ENCODE measurements around the gene PRPS1L1. TPM values are rescaled to one million over a fixed set of nuclear protein-coding genes. Genes with fewer than 3 reads are reported as not detected.

The PRPS1L1 gene
- polyA plus RNA-seq, 1 of the 3 experiments (the other 2 are of a cell fraction), result not detected

DNA sequence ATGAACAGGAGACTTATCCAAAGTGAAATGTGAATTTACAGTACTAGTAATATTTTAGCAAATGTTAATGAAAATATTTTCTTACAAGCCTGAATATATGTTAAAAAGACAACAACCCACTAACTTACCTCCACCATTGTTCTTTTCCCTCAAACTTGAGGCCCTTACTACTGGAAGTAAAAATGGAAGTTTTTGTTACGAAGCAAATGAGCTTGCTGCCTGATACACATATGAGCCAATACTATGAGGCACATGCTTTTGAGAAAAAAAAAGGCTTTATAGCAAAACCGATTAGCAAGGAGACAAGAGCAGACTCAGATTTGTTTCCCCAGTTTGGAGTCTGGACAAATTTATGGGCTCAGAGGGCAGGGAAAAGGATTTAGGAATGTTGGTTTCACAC lies 29.0 kb downstream of the PRPS1L1 start (continued):
- TF ChIP-seq PBX3 (IDR thresholded peaks at IDR 0.05) (no peak), RFX5 (IDR thresholded peaks at IDR 0.05; ENCODE audit: low read length) (no peak), CTCF (IDR thresholded peaks at IDR 0.05) (no peak), RCOR1 (IDR thresholded peaks at IDR 0.05; ENCODE audit: low read length) (no peak), ELF1 (IDR thresholded peaks at IDR 0.05) (no peak)
- TF ChIP-seq, protein P1, sequence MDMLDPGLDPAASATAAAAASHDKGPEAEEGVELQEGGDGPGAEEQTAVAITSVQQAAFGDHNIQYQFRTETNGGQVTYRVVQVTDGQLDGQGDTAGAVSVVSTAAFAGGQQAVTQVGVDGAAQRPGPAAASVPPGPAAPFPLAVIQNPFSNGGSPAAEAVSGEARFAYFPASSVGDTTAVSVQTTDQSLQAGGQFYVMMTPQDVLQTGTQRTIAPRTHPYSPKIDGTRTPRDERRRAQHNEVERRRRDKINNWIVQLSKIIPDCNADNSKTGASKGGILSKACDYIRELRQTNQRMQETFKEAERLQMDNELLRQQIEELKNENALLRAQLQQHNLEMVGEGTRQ (IDR thresholded peaks at IDR 0.05; ENCODE audit: borderline replicate concordance, low read depth, low read length), result no peak

GRCh38 chr7:17996442-17997223 lies 31.0 kb downstream of the PRPS1L1 start:
- POLR2A ChIA-PET, result no interaction called here
- Histone ChIP-seq H3K27ac (ENCODE audit: low read depth in 2 of 2, low read length in 1 of 2) (no peak overlapping the region), H3K4me1 (ENCODE audit: control insufficient read depth in 1 of 2, insufficient read depth in 2 of 2, low read depth in 1 of 2, low read length in 1 of 2) (no peaks in the 10 kb centered on the region), H3K9me2 (no peaks in the 10 kb centered on the region), H3K4me2 (no peak overlapping the region), H3F3A (replicated peaks; ENCODE audit: insufficient read depth) (no peaks in the 10 kb centered on the region), H4K20me1 (ENCODE audit: insufficient read depth) (no peaks in the 10 kb centered on the region), H3K4me3 (ENCODE audit: low read depth in 2 of 2, low read length in 1 of 2) (no peak overlapping the region), H3K79me2 (ENCODE audit: insufficient read depth) (no peaks in the 10 kb centered on the region), H3K9ac (no peak overlapping the region), H2AFZ (ENCODE audit: low read depth) (no peak overlapping the region), H3K9me3 (peaks cover 4% of the 10 kb centered on the region; the same call in 1 of the 2 replicates), H3K27me3 (ENCODE audit: insufficient read depth) (peaks cover 12% of the 10 kb centered on the region; the same call in 1 of the 2 replicates), H3K36me3 (replicated peaks in 1 of 2; ENCODE audit: control insufficient read depth in 1 of 2, insufficient read depth in 2 of 2, low read length in 1 of 2) (no peaks in the 10 kb centered on the region)
- no peak for DNase-seq
- WGBS (ENCODE audit: low lambda C conversion rate), result 0% methylated on average over 1 of the region's 1 CpG
- CTCF ChIA-PET, result interaction anchor here (1.2 kb wide), 1 partner anchor 227 kb away, joined by 3 read pairs; no protein-coding TSS in a partner anchor
- TF ChIP-seq RAD21 (IDR thresholded peaks at IDR 0.05; ENCODE audit: low read length), result no peak
- no peak for TF ChIP-seq GABPA (IDR thresholded peaks at IDR 0.05; ENCODE audit: low read depth)
- no peak for TF ChIP-seq TCF12 (IDR thresholded peaks at IDR 0.05)
- TF ChIP-seq, protein P2, sequence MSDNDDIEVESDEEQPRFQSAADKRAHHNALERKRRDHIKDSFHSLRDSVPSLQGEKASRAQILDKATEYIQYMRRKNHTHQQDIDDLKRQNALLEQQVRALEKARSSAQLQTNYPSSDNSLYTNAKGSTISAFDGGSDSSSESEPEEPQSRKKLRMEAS (IDR thresholded peaks at IDR 0.05; ENCODE audit: low read depth), result no peak
- no peak for TF ChIP-seq EZH2phosphoT487 (IDR thresholded peaks at IDR 0.05; ENCODE audit: borderline replicate concordance, low read depth)
- no peak for TF ChIP-seq NRF1 (IDR thresholded peaks at IDR 0.05; ENCODE audit: low read depth, low read length)
- no peak for TF ChIP-seq USF1 (IDR thresholded peaks at IDR 0.05; ENCODE audit: borderline replicate concordance, low read depth)
- no peak for TF ChIP-seq ZBTB33 (IDR thresholded peaks at IDR 0.05; ENCODE audit: borderline replicate concordance, low read depth)
- no peak for TF ChIP-seq NFIC (IDR thresholded peaks at IDR 0.05; ENCODE audit: borderline replicate concordance)
- no peak for TF ChIP-seq FOXM1 (IDR thresholded peaks at IDR 0.05; ENCODE audit: low read depth)
- no peak for TF ChIP-seq SMC3 (IDR thresholded peaks at IDR 0.05; ENCODE audit: low read depth, low read length)
